ENCODE data around the gene ITPR2. TPM values are rescaled to one million over a fixed set of nuclear protein-coding genes. Genes with fewer than 3 reads are reported as not detected.
"Not testable (repeated sequence)": the region's sequence is repeated elsewhere in the genome, so short reads cannot be mapped to it uniquely, and the experiment has no call there.

ITPR2 gene
- total RNA-seq, 4 donors from 2014 or later = 42.8 to 62.5 (median 52.1) TPM

DNA sequence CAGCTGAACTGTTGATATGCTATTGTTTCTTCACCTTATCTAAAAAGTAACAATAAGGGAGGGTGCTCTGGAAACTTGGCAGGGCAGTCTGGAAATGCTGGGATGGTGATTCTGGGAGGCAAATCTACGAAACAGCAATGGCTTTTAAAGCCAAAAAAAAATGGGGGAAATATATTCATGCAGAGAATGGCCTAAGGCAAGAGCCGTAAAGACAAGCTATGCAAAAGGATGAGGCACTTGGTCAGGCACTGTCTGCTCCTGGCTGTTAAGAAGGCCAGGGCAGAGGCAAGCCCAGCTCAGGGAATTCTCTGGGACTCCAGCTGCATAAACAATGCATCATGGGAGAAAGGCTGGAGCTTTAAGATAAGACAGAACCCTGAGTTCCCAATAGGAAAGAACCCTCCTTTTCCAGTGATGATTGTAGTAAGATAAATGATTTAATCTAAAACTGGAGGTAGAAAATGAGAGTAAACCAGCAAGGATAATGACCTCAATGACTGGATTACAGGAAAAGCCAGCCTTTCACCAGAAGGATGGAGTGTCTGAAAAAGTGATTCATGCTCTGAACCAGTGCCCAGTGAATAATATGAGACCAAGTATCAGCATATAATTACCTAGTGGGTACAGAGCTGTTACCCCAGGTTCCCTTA is 46.0 kb downstream of the ITPR2 start:
- intact Hi-C loops (cut with DNase I; ENCODE audit: low total_unique reads) = no loop called here

DNA sequence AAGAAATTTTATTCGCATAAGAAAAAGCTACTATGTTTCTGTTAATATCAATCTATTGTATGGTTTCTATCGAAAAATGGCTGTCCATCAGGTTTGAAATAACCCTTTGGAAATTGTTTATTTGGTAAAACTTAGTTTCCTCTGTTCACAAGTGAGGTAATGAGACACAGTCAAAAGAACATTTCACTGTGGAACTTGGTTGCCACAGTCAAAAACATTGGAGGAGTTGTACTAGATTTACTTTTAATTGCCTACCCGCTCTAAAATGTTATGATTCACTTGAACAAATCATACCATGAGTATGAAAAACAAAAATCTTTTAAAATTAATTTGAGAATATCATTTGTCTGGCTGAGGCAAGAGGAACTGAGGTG is 46.5 kb downstream of the ITPR2 start:
- DNase-seq (ENCODE audit: low spot score in 2 of 2) = no peak
- intact Hi-C loops (cut with DNase I; ENCODE audit: low total_unique reads) = no loop called here
- 93 to 95% methylated on average over 3 of the region's 3 CpGs for WGBS, 2 donors
- H3K4me3 ChIP-seq (ENCODE audit: low read depth, poor library complexity, severe bottlenecking) = no peak overlapping the region
- TF ChIP-seq, protein P1, sequence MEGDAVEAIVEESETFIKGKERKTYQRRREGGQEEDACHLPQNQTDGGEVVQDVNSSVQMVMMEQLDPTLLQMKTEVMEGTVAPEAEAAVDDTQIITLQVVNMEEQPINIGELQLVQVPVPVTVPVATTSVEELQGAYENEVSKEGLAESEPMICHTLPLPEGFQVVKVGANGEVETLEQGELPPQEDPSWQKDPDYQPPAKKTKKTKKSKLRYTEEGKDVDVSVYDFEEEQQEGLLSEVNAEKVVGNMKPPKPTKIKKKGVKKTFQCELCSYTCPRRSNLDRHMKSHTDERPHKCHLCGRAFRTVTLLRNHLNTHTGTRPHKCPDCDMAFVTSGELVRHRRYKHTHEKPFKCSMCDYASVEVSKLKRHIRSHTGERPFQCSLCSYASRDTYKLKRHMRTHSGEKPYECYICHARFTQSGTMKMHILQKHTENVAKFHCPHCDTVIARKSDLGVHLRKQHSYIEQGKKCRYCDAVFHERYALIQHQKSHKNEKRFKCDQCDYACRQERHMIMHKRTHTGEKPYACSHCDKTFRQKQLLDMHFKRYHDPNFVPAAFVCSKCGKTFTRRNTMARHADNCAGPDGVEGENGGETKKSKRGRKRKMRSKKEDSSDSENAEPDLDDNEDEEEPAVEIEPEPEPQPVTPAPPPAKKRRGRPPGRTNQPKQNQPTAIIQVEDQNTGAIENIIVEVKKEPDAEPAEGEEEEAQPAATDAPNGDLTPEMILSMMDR (IDR thresholded peaks at IDR 0.05) = no peak
- no peak for TF ChIP-seq POLR2A (IDR thresholded peaks at IDR 0.05)

More for the DNA sequence above, 46.0 kb downstream of the ITPR2 start:
- WGBS, 2 donors = 54 to 58% methylated on average over 2 of the region's 2 CpGs
- TF ChIP-seq, protein P1 (IDR thresholded peaks at IDR 0.05) = no peak
- H3K4me3 ChIP-seq (ENCODE audit: low read depth, poor library complexity, severe bottlenecking) = no peak overlapping the region
- DNase-seq (ENCODE audit: low spot score in 2 of 2) = no peak

DNA sequence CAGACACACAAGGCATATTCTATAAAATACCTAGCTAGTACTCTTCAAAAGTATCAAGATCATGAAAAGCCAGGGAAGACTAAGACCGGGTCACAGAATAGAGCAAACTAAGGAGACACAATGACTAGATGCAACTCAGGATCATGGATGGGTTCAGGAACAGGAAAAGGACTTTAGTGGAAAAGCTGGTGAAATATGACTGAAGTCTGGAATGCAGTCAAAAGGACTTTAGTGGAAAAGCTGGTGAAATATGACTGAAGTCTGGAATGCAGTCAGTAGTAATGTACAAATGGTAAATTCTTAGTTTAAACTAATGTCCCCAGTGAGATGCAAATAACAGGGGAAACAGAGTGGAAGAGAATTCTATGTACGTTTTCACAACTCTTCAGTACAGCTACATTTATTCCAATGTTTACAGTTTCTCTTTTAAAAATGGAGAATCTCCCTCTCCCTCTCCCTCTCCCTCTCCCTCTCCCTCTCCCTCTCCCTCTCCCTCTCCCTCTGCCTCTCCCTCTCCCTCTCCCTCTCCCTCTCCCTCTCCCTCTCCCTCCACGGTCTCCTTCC is 49.1 kb downstream of the ITPR2 start:
- DNase-seq (ENCODE audit: low spot score in 2 of 2); H3K4me3 ChIP-seq (ENCODE audit: low read depth, poor library complexity, severe bottlenecking); intact Hi-C loops (cut with DNase I; ENCODE audit: low total_unique reads): not testable (repeated sequence)
- WGBS, 2 donors = 67 to 72% methylated on average over 2 to 3 of the region's 3 CpGs

- DNase-seq (ENCODE audit: low spot score in 2 of 2) = no peak
- intact Hi-C loops (cut with DNase I; ENCODE audit: low total_unique reads) = no loop called here
- WGBS, 2 donors = 89 to 91% methylated on average over 1 of the region's 1 CpG
- TF ChIP-seq, protein P1 (IDR thresholded peaks at IDR 0.05) = no peak
- no peak for TF ChIP-seq POLR2A (IDR thresholded peaks at IDR 0.05)
- H3K4me3 ChIP-seq (ENCODE audit: low read depth, poor library complexity, severe bottlenecking) = no peak overlapping the region
Measured at GRCh38 chr12:26783131-26783526, 49.9 kb downstream of the ITPR2 start.

DNA sequence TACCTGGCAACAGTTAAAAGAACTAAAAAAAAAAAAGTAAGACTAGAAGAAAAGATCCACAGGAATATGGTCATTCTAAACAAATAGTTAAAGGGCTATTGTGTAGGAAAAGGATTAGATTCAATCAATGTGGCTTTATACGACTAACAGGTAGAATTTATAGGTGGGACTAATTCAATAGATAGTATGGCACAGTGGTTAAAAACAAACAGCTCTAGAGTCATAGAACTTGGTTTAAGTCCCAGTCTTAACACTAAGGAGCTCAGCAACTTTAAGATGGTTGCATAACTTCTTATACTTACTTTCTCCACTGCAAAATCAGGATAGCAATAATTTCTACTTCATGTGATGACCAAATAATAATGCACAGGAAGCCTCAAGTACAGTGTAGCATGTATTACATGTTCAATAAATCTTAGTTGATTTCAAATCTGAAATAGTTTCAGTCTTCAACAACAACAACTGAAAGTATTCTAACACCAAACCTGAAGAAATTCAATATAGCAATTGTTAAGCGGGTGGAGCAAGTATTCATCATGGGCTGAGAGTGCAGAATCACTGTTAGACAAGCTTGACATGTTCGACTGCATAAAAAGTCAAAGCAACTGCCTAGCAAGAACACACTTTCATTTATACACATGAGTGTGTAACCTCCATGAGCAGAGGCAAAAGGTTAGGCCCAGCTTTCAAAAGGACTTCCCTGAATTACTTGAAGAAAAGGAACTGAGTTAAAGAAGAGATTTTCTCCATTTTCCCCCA is 50.4 kb downstream of the ITPR2 start:
- DNase-seq (ENCODE audit: low spot score in 2 of 2) = no peak

GRCh38 chr12:26780656-26781055 is 52.3 kb downstream of the ITPR2 start:
- intact Hi-C loops (cut with DNase I; ENCODE audit: low total_unique reads); H3K4me3 ChIP-seq (ENCODE audit: low read depth, poor library complexity, severe bottlenecking); DNase-seq (ENCODE audit: low spot score in 2 of 2): not testable (repeated sequence)
- 95 to 96% methylated on average over 2 of the region's 2 CpGs for WGBS, 2 donors

More for the DNA sequence above, 50.4 kb downstream of the ITPR2 start:
- WGBS, 2 donors = 76 to 78% methylated on average over 3 of the region's 3 CpGs
- intact Hi-C loops (cut with DNase I; ENCODE audit: low total_unique reads) = no loop called here
- TF ChIP-seq, protein P1 (IDR thresholded peaks at IDR 0.05) = no peak
- no peak for TF ChIP-seq POLR2A (IDR thresholded peaks at IDR 0.05)
- no peak overlapping the region for H3K4me3 ChIP-seq (ENCODE audit: low read depth, poor library complexity, severe bottlenecking)

GRCh38 chr12:26778173-26778775 is 54.7 kb downstream of the ITPR2 start:
- intact Hi-C loops (cut with DNase I; ENCODE audit: low total_unique reads); H3K4me3 ChIP-seq (ENCODE audit: low read depth, poor library complexity, severe bottlenecking); DNase-seq (ENCODE audit: low spot score in 2 of 2): not testable (repeated sequence)
- 96 to 97% methylated on average over 5 of the region's 5 CpGs for WGBS, 2 donors

Measured in lower leg skin (tissue), 4 donors.